Left ventricle myocardium inferior (tissue), 1 donor: ENCODE results near the gene DHODH. TPM values are rescaled to one million over a fixed set of nuclear protein-coding genes. Genes with fewer than 3 reads are reported as not detected.

ENCODE experiments used
- DNase-seq: peaks from one replicate; pipeline ENCODE4 v3.0.0-alpha.2; 2020
- H3K27ac ChIP-seq: fragments of 200-600 bp; replicated peaks from 2 replicates; pipeline ENCODE4 v1.8.0; 2021
- H3K27me3 ChIP-seq: fragments of 200-600 bp; 2 replicates; pipeline ENCODE4 v1.8.0; 2021; ENCODE audit warnings: low read depth
- H3K36me3 ChIP-seq: fragments of 200-600 bp; 2 replicates; pipeline ENCODE4 v1.8.0; 2021
- H3K4me1 ChIP-seq: fragments of 200-600 bp; 2 replicates; pipeline ENCODE4 v1.8.0; 2021
- H3K4me3 ChIP-seq: fragments of 200-600 bp; 2 replicates; pipeline ENCODE4 v1.8.0; 2021; ENCODE audit warnings: mild to moderate bottlenecking, moderate library complexity
- H3K9me3 ChIP-seq: fragments of 200-600 bp; replicated peaks from 2 replicates; pipeline ENCODE4 v1.8.0; 2021
- intact Hi-C: fragments of 100-400 bp; cut with micrococcal nuclease; formaldehyde crosslinking; loops from one replicate; pipeline ENCODE4 v1.11.0; 2022
- long read RNA-seq: library from polyadenylated mRNA; unstranded; transcript quantifications from one replicate; pipeline ENCODE4 v2.0.0, GENCODE V29; 2021
- total RNA-seq: library from RNA; stranded (reverse); fragmentation: NEBNext Ultra II Directional; extraction: Animal tissue kit (Norgen Biotek cat#: 25700); gene quantifications from one replicate; pipeline ENCODE4 v1.2.1, GENCODE V29; 2021
- TF ChIP-seq, protein P1 (sequence below): fragments of 200-600 bp; IDR thresholded peaks from 2 replicates; pipeline ENCODE4 v1.8.0; 2021; ENCODE audit warnings: antibody characterized with exemption, mild to moderate bottlenecking, borderline replicate concordance
- donor health status: DM: no; HTN: yes; CAD: no; lungs with severe emphysema.

DHODH gene
- total RNA-seq, result 8.1 TPM
- long read RNA-seq, transcript DHODH-201 (9 exons, 2,426 nt), result major isoform, 12 of 24 reads
- long read RNA-seq, partial matches to known transcripts, result 5 of 24 reads
- long read RNA-seq, other reads (novel, unspliced or antisense), result 7 of 24 reads

DNA sequence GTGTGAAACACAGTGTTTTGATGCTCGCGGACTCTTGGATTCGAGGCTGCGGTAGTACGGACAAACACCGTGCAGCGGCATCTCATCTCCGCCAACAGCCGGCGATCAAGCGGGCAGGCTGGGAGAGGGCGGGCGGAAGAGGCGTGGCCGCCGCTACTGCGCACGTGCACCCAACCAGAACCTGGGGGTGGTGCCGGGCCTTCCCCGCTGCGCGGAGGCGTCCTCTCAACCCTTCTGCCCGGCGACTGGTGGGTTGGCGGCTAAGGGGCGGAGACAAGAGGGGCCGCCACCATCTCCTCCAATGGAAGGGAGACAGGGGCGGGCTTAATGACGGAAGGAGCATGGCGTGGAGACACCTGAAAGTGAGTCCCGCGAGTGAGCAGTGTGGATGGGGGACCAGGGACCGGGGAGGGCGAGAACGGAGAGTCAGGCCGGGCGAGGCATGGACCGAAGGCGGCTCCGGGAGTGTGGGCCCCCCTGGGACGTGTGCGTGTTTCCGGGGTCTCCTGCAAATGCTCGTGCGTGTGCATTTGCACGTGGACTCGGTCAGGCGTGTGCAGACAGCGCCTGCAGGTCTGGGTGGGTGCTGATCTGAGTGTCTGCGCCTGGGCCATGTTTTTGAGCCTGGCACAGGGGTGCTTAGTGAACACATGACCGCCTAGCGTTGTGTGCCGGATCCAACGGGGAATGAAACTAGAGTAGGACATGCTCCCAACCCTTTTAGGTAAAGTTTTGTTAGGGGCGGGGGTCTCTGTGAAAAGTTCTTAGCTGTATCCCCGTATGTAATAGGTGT lies at the start of gene DHODH:
Gene DHODH, plus strand, starts transcription at position 321 of the 793 bp plus-strand sequence. Its CDS starts 21 bp downstream, at position 342.
- Histone ChIP-seq H3K36me3 (no peaks in the 10 kb centered on the region), H3K27ac (peak within 1 kb of the TSS; percentile 74), H3K4me3 (peak within 1 kb of the TSS; percentile 87), H3K27me3 (no peaks in the 10 kb centered on the region), H3K9me3 (no peaks in the 10 kb centered on the region), H3K4me1 (peaks cover 23% of the 10 kb centered on the region)
- DNase-seq, result peak; percentile 98
- TF ChIP-seq, protein P1, sequence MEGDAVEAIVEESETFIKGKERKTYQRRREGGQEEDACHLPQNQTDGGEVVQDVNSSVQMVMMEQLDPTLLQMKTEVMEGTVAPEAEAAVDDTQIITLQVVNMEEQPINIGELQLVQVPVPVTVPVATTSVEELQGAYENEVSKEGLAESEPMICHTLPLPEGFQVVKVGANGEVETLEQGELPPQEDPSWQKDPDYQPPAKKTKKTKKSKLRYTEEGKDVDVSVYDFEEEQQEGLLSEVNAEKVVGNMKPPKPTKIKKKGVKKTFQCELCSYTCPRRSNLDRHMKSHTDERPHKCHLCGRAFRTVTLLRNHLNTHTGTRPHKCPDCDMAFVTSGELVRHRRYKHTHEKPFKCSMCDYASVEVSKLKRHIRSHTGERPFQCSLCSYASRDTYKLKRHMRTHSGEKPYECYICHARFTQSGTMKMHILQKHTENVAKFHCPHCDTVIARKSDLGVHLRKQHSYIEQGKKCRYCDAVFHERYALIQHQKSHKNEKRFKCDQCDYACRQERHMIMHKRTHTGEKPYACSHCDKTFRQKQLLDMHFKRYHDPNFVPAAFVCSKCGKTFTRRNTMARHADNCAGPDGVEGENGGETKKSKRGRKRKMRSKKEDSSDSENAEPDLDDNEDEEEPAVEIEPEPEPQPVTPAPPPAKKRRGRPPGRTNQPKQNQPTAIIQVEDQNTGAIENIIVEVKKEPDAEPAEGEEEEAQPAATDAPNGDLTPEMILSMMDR, result peak; percentile 44
- intact Hi-C loops, result no loop called here

DNA sequence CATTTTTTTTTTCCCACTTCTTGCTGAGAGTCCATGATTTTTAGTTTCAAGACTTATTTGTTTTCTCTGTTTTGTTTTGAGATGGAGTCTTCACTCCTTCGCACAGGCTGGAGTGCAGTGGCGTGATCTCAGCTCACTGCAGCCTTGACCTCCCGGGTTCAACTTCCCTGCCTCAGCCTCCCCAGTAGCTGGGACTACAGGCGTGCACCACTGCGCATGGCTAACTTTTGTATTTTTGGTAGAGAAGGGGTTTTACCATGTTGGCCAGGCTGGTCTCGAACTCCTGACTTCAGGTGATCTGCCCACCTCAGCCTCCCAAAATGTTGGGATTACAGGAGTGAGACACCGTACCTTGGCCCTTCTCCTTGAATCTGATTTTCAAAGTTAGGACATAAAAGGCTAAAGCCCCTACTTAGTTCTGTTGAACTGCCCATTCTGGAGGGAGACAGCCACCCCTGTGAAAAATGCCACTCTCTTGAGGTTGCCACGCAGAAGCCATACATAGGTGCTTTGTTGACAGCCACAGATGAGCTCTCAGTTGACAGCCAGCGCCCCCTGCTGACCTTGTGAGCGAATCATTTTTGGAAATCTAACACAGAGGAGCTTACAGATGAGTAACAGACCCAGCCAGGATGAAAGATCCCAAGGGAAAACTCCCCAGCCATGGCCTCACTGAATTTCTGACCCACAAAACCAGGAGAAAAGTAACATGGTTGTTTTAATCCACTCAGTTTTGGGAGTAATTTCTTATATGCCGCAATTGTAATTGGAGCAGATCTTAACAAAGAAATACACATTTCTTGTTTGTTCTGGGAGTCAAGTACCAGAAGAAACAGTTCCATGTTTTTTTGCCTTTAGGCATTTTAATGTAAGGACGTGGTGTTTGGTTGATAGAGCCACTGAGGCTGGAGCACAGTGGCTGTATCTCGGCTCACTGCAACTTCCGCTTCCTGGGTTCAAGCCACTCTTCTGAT lies 47.2 kb upstream of the DHODH start:
- Histone ChIP-seq H3K36me3 (no peaks in the 10 kb centered on the region), H3K9me3 (no peaks in the 10 kb centered on the region), H3K27me3 (peaks cover 15% of the 10 kb centered on the region), H3K4me1 (no peaks in the 10 kb centered on the region), H3K27ac (no peak overlapping the region), H3K4me3 (no peak overlapping the region)
- TF ChIP-seq, protein P1, result peak; percentile 89
- intact Hi-C loops, result loop anchor here (5.0 kb wide), 1 partner anchor 79 kb away; the partner anchor contains the start of gene ZNF821
- peak; percentile 84 for DNase-seq

DNA sequence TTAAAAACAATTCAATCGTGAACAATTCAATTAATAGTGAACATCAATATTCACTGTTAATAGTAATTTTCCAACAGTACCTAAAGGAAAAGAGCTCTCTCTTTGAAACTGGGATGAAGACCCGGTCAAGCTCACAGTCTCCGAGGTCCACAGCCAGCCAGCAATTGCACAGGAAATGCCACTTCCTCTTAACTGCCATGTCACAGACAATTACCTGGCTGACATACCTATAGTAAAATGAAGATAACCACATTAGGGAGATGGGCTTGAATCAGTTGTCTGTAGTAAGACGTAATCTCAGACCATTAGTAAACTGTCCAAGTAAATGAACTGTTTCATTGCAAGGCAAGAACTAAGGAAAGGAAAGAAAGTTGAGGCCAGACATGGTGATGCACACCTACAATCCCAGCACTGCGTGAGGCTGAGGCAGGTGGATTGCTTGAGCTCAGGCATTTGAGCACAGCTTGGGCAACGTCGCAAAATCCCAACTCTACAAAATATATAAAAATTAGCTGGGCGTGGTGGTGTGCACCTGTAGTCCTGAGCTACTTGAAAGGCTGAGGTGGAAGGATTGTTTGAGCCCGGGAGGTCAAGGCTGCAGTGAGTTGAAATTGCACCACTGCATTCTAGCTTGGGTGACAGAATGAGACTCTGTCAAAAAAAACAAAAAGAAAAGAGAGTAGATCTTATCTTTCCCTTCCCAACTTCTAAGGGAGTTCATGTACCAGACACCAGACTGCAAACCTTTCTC lies 45.2 kb upstream of the DHODH start:
- Histone ChIP-seq H3K27ac (no peak overlapping the region), H3K4me3 (no peak overlapping the region), H3K36me3 (no peaks in the 10 kb centered on the region), H3K27me3 (peaks cover 6% of the 10 kb centered on the region), H3K9me3 (no peaks in the 10 kb centered on the region), H3K4me1 (no peaks in the 10 kb centered on the region)
- DNase-seq, result no peak
- TF ChIP-seq, protein P1, result no peak
- intact Hi-C loops, result loop anchor here (5.0 kb wide), 1 partner anchor 81 kb away; the partner anchor contains the start of gene ZNF821

DNA sequence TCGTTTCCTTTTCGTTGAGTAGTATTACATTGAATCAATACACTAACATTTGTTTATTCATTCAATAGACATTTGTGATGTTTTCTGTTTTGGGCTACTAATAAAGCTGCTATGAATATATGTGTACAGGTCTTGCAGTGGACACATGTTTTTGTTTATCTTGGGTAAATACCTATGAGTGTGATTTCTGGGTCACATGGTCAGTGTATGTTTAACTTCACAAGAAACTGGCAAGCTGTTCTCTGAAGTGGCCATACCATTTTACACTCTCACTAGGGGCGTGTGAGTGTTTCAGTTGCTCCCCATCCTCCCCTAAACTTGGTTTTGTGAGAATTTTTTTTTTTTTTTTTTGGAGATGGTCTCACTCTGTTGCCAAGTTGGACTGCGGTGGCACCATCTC lies 43.3 kb upstream of the DHODH start:
- Histone ChIP-seq H3K27ac (no peak overlapping the region), H3K4me3 (no peak overlapping the region), H3K27me3 (peaks cover 6% of the 10 kb centered on the region), H3K36me3 (no peaks in the 10 kb centered on the region), H3K9me3 (no peaks in the 10 kb centered on the region), H3K4me1 (no peaks in the 10 kb centered on the region)
- TF ChIP-seq, protein P1, result no peak
- DNase-seq, result no peak
- intact Hi-C loops, result no loop called here
